Heart left ventricle (tissue), 13 donors: ENCODE results near the gene EIF2B5.

ENCODE experiments used
- POLR2A ChIP-seq, 2 donors: fragments of 450-650 bp; IDR thresholded peaks; one replicate each; pipeline ENCODE4 v1.6.1; 2017; ENCODE audit warnings: antibody characterized with exemption in 2 of 2, mild to moderate bottlenecking in 2 of 2, moderate library complexity in 2 of 2
- TF ChIP-seq, protein P1 (sequence below), 12 donors: fragments of 200-600 bp; sonication (generic) in 4 of 12; IDR thresholded peaks; one replicate each; pipeline versions ENCODE4 v1.5.0 to v1.8.0; 2018 to 2022; ENCODE audit warnings: antibody characterized with exemption in 12 of 12, mild to moderate bottlenecking in 5 of 12
- donor health status: ischemic (EF 13 %, LVEDD 7.1; RV severe dilation, severe dysfunction).
- donor health status: DM: no; HTN: yes; CAD: no.
- donor health status: DM: no; HTN: no; CAD: no.
- donor health status: ischemic (EF 25% LVEDD 6.9; RV normal size, moderate dysfunction).
- donor health status: ischemic (EF 25% LVEDD 5.7; RV mildly dilated, moderate dysfunction).
- donor health status: ischemic (EF 35%, LVEDD 5.7; RV mildly dilated, moderate dysfunction).
- donor health status: nonischemic (EF 11% LVEDD 7.7; RV severe dilation, severe dysfunction).
- donor health status: DM: yes; HTN: yes; CAD: no.
- donor health status: PGD.
- donor health status: ischemic (EF 29% LVEDD 5.4; RV normal size, mild dysfunction).
- donor health status: nonischemic (EF 23%, LVEDD 6.1; RV moderate dilation, normal function).

GRCh38 chr3:184178521-184179138 is 43.5 kb downstream of the EIF2B5 start:
- TF ChIP-seq, protein P1, sequence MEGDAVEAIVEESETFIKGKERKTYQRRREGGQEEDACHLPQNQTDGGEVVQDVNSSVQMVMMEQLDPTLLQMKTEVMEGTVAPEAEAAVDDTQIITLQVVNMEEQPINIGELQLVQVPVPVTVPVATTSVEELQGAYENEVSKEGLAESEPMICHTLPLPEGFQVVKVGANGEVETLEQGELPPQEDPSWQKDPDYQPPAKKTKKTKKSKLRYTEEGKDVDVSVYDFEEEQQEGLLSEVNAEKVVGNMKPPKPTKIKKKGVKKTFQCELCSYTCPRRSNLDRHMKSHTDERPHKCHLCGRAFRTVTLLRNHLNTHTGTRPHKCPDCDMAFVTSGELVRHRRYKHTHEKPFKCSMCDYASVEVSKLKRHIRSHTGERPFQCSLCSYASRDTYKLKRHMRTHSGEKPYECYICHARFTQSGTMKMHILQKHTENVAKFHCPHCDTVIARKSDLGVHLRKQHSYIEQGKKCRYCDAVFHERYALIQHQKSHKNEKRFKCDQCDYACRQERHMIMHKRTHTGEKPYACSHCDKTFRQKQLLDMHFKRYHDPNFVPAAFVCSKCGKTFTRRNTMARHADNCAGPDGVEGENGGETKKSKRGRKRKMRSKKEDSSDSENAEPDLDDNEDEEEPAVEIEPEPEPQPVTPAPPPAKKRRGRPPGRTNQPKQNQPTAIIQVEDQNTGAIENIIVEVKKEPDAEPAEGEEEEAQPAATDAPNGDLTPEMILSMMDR (IDR thresholded peaks at IDR 0.05) = no peak
- no peak for TF ChIP-seq POLR2A (IDR thresholded peaks at IDR 0.05)
